ENCODE data around the gene FGF3. TPM values are rescaled to one million over a fixed set of nuclear protein-coding genes. Genes with fewer than 3 reads are reported as not detected.

Gene FGF3
- polyA plus RNA-seq (2012; rRNA removed), result not detected in 2 replicates
- not detected in 2 replicates for polyA plus RNA-seq (2012; cell fraction: cytosol; rRNA removed)
- not detected in 2 replicates for polyA plus RNA-seq (2012; cell fraction: nucleus; rRNA removed)

GRCh38 chr11:69818603-69819441 is at the start of gene FGF3:
Gene FGF3, minus strand, starts transcription at chr11:69819416. Its CDS starts 483 bp downstream, at chr11:69818933.
- DNase-seq, result peak; percentile 56
- Histone ChIP-seq H3F3A (replicated peaks; ENCODE audit: insufficient read depth) (no peaks in the 10 kb centered on the region), H3K4me2 (no peak within 1 kb of the TSS), H2AFZ (ENCODE audit: low read depth) (no peak within 1 kb of the TSS), H3K27ac (ENCODE audit: low read depth in 2 of 2, low read length in 1 of 2) (no peak within 1 kb of the TSS), H3K4me3 (ENCODE audit: low read depth in 2 of 2, low read length in 1 of 2) (no peak within 1 kb of the TSS), H3K4me1 (ENCODE audit: control insufficient read depth in 1 of 2, insufficient read depth in 2 of 2, low read depth in 1 of 2, low read length in 1 of 2) (no peaks in the 10 kb centered on the region; a peak in 1 of 4 replicates), H3K27me3 (ENCODE audit: insufficient read depth) (peaks cover 56% of the 10 kb centered on the region), H3K36me3 (replicated peaks in 1 of 2; ENCODE audit: control insufficient read depth in 1 of 2, insufficient read depth in 2 of 2, low read length in 1 of 2) (no peaks in the 10 kb centered on the region), H3K79me2 (ENCODE audit: insufficient read depth) (no peaks in the 10 kb centered on the region), H3K9me3 (no peaks in the 10 kb centered on the region), H3K9me2 (no peaks in the 10 kb centered on the region), H4K20me1 (ENCODE audit: insufficient read depth) (no peaks in the 10 kb centered on the region), H3K9ac (no peak within 1 kb of the TSS)
- WGBS (ENCODE audit: low lambda C conversion rate), result 8% methylated on average over 28 of the region's 105 CpGs
- CTCF ChIA-PET, result interaction anchor here (0.9 to 2.0 kb wide), 6 partner anchors 10 to 94 kb away, joined by 3 to 10 read pairs (median 4); no protein-coding TSS in a partner anchor
- TF ChIP-seq YY1 (IDR thresholded peaks at IDR 0.05; ENCODE audit: low read depth) (no peak), SMC3 (IDR thresholded peaks at IDR 0.05; ENCODE audit: low read depth, low read length) (no peak)
- POLR2A ChIA-PET, result no interaction called here

DNA sequence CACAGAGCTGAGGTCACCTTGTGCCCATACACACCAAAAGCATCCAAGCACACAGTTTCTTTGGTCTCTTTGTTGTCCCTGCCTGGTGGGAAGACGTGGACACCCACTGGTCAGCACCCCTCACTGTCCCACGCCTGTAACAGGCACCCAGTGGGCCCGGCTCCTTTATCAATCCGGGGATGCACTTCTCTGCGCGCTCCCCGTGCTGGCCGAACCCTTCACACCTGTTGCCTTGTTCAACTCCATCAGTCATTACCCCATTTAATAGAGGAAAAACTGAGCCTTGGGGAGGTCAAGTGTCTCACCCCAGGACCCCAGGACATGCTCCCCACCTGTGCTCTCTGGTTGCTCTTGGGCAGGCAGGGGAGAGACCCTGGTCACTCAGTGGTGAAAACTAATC is 49.7 kb upstream of the FGF3 start:
- Histone ChIP-seq H3K4me3 (ENCODE audit: low read depth in 2 of 2, low read length in 1 of 2) (no peak overlapping the region), H2AFZ (ENCODE audit: low read depth) (no peak overlapping the region), H3K9me3 (no peaks in the 10 kb centered on the region), H3K27ac (ENCODE audit: low read depth in 2 of 2, low read length in 1 of 2) (no peak overlapping the region), H3K4me1 (ENCODE audit: control insufficient read depth in 1 of 2, insufficient read depth in 2 of 2, low read depth in 1 of 2, low read length in 1 of 2) (no peaks in the 10 kb centered on the region; a peak in 1 of 4 replicates), H3K79me2 (ENCODE audit: insufficient read depth) (no peaks in the 10 kb centered on the region), H3K9me2 (no peaks in the 10 kb centered on the region), H3K36me3 (replicated peaks in 1 of 2; ENCODE audit: control insufficient read depth in 1 of 2, insufficient read depth in 2 of 2, low read length in 1 of 2) (no peaks in the 10 kb centered on the region), H3K4me2 (no peak overlapping the region), H4K20me1 (ENCODE audit: insufficient read depth) (no peaks in the 10 kb centered on the region), H3F3A (replicated peaks; ENCODE audit: insufficient read depth) (no peaks in the 10 kb centered on the region), H3K9ac (no peak overlapping the region), H3K27me3 (ENCODE audit: insufficient read depth) (no peaks in the 10 kb centered on the region)
- TF ChIP-seq, protein P1, sequence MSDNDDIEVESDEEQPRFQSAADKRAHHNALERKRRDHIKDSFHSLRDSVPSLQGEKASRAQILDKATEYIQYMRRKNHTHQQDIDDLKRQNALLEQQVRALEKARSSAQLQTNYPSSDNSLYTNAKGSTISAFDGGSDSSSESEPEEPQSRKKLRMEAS (IDR thresholded peaks at IDR 0.05; ENCODE audit: low read depth), result no peak
- no peak for TF ChIP-seq EP300 (IDR thresholded peaks at IDR 0.05; ENCODE audit: borderline replicate concordance in 1 of 2, low read depth in 1 of 2, low read length in 1 of 2)
- TF ChIP-seq, protein P2, sequence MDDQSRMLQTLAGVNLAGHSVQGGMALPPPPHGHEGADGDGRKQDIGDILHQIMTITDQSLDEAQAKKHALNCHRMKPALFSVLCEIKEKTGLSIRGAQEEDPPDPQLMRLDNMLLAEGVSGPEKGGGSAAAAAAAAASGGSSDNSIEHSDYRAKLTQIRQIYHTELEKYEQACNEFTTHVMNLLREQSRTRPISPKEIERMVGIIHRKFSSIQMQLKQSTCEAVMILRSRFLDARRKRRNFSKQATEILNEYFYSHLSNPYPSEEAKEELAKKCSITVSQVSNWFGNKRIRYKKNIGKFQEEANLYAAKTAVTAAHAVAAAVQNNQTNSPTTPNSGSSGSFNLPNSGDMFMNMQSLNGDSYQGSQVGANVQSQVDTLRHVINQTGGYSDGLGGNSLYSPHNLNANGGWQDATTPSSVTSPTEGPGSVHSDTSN (IDR thresholded peaks at IDR 0.05), result no peak
- TF ChIP-seq RCOR1 (IDR thresholded peaks at IDR 0.05; ENCODE audit: low read length), result no peak
- no peak for TF ChIP-seq JUND (IDR thresholded peaks at IDR 0.05)
- TF ChIP-seq EZH2phosphoT487 (IDR thresholded peaks at IDR 0.05; ENCODE audit: borderline replicate concordance, low read depth), result no peak
- TF ChIP-seq FOXM1 (IDR thresholded peaks at IDR 0.05; ENCODE audit: low read depth), result no peak
- no peak for TF ChIP-seq RFX5 (IDR thresholded peaks at IDR 0.05; ENCODE audit: low read length)
- no peak for TF ChIP-seq POLR2AphosphoS5 (IDR thresholded peaks at IDR 0.05; ENCODE audit: low read depth, low read length)
- TF ChIP-seq YY1 (IDR thresholded peaks at IDR 0.05; ENCODE audit: low read depth), result no peak
- no peak for TF ChIP-seq GATA2 (CRISPR knock-in tag; IDR thresholded peaks at IDR 0.05)
- TF ChIP-seq, protein P3, sequence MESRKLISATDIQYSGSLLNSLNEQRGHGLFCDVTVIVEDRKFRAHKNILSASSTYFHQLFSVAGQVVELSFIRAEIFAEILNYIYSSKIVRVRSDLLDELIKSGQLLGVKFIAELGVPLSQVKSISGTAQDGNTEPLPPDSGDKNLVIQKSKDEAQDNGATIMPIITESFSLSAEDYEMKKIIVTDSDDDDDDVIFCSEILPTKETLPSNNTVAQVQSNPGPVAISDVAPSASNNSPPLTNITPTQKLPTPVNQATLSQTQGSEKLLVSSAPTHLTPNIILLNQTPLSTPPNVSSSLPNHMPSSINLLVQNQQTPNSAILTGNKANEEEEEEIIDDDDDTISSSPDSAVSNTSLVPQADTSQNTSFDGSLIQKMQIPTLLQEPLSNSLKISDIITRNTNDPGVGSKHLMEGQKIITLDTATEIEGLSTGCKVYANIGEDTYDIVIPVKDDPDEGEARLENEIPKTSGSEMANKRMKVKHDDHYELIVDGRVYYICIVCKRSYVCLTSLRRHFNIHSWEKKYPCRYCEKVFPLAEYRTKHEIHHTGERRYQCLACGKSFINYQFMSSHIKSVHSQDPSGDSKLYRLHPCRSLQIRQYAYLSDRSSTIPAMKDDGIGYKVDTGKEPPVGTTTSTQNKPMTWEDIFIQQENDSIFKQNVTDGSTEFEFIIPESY (IDR thresholded peaks at IDR 0.05; ENCODE audit: borderline replicate concordance, low read depth), result no peak
- no peak for TF ChIP-seq SMC3 (IDR thresholded peaks at IDR 0.05; ENCODE audit: low read depth, low read length)
- no peak for TF ChIP-seq MXI1 (IDR thresholded peaks at IDR 0.05; ENCODE audit: low read depth, low read length)
- no peak for TF ChIP-seq TCF12 (IDR thresholded peaks at IDR 0.05)
- TF ChIP-seq, protein P4, sequence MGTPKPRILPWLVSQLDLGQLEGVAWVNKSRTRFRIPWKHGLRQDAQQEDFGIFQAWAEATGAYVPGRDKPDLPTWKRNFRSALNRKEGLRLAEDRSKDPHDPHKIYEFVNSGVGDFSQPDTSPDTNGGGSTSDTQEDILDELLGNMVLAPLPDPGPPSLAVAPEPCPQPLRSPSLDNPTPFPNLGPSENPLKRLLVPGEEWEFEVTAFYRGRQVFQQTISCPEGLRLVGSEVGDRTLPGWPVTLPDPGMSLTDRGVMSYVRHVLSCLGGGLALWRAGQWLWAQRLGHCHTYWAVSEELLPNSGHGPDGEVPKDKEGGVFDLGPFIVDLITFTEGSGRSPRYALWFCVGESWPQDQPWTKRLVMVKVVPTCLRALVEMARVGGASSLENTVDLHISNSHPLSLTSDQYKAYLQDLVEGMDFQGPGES (IDR thresholded peaks at IDR 0.05; ENCODE audit: low read depth, low read length), result no peak
- TF ChIP-seq RAD21 (IDR thresholded peaks at IDR 0.05; ENCODE audit: low read length), result no peak
- TF ChIP-seq TEAD4 (IDR thresholded peaks at IDR 0.05; ENCODE audit: borderline replicate concordance, insufficient read depth), result no peak
- 77% methylated on average over 7 of the region's 8 CpGs for whole genome bisulfite sequencing (ENCODE audit: low lambda C conversion rate)
- CTCF ChIA-PET, result interaction anchor here (1.4 kb wide), 1 partner anchor 14 kb away, joined by 3 read pairs; no protein-coding TSS in a partner anchor
- POLR2A ChIA-PET, result no interaction called here
- DNase-seq, result no peak
